Activated T-helper 17 cell treated with anti-CD3 and anti-CD28 coated beads, Interleukin-2, amount 50 U/mL, for 72 hours (primary cell): ENCODE measurements around the gene SEMA6A. TPM values are rescaled to one million over a fixed set of nuclear protein-coding genes. Genes with fewer than 3 reads are reported as not detected.
A peak's percentile ranks its signal among the peaks of the same experiment; 100 is the strongest.

Experiments
- ATAC-seq: fragments of 150-1000 bp; cut with Tn5 transposase; replicated peaks from 2 replicates; pipeline ENCODE4 v1.10.0; 2021; ENCODE audit warnings: mild to moderate bottlenecking, moderate library complexity
- H3K27ac Mint-ChIP-seq: one replicate; pipeline ENCODE4 v1.8.0; 2022; ENCODE audit warnings: mixed read lengths
- H3K27me3 Mint-ChIP-seq: one replicate; pipeline ENCODE4 v1.8.0; 2022; ENCODE audit warnings: mixed read lengths
- H3K36me3 Mint-ChIP-seq: one replicate; pipeline ENCODE4 v1.8.0; 2022; ENCODE audit warnings: low read depth, mild to moderate bottlenecking, mixed read lengths
- H3K4me1 Mint-ChIP-seq: one replicate; pipeline ENCODE4 v1.8.0; 2022; ENCODE audit warnings: mixed read lengths
- H3K4me3 Mint-ChIP-seq: one replicate; pipeline ENCODE4 v1.8.0; 2022; ENCODE audit warnings: mild to moderate bottlenecking, mixed read lengths
- H3K9me3 Mint-ChIP-seq: one replicate; pipeline ENCODE4 v1.8.0; 2022; ENCODE audit warnings: mixed read lengths
- total RNA-seq, 2 donors: library from RNA; stranded (reverse); gene quantifications; one replicate each; pipeline ENCODE4 v1.2.3, GENCODE V29; 2022

SEMA6A gene
- total RNA-seq, result under 1 TPM in 1 of 2 donors, not detected in 1; 0.50 TPM

- Mint-ChIP-seq H3K27ac (no peak within 1 kb of the TSS), H3K36me3 (peaks cover 5% of the 10 kb centered on the region), H3K4me1 (peaks cover 7% of the 10 kb centered on the region), H3K4me3 (peak within 1 kb of the TSS; percentile 68), H3K27me3 (peaks cover 56% of the 10 kb centered on the region), H3K9me3 (no peaks in the 10 kb centered on the region)
- ATAC-seq, result peak; percentile 55
These were observed at the start of gene SEMA6A for GRCh38 chr5:116574367-116575325. TSS of gene SEMA6A (minus strand) at chr5:116574823. CDS start at chr5:116504944, 69,879 bp downstream.

DNA sequence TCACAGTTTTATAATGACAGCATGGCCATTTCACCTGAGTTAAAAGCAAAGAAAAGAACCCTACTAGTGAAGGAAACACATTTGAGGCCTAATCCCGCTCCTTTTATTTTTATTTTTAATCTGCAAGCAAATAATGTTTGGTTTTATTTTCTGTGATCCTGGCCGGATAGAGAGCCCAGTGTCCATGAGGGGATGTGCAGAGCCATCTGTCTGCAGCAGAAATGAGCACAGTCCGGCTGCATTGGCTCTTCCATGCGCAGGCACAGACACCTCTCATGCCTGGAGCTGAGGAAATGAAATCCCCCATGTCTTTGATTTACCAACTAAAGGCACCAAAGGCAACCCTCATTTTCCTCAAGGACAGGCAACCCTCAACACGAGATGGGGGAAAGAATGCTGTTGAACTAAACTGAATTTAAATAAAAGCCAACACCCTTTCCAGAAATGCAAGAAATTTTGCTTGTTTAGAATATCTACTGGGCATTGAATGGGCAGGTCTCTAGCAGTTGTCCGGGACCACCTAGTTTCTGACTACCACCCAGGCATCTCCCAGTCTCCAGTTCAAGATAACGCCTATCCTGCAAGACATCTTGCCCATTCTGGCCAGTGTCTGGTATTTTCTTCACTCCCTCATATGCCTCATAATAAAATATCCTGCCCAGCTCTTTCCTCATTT is 47.9 kb upstream of the SEMA6A start:
- no peak overlapping the region for H3K4me3 Mint-ChIP-seq
- no peak overlapping the region for H3K27ac Mint-ChIP-seq
- H3K4me1 Mint-ChIP-seq, result no peaks in the 10 kb centered on the region
- no peak for ATAC-seq
- no peaks in the 10 kb centered on the region for H3K9me3 Mint-ChIP-seq
- H3K36me3 Mint-ChIP-seq, result no peaks in the 10 kb centered on the region
- H3K27me3 Mint-ChIP-seq, result no peaks in the 10 kb centered on the region

DNA sequence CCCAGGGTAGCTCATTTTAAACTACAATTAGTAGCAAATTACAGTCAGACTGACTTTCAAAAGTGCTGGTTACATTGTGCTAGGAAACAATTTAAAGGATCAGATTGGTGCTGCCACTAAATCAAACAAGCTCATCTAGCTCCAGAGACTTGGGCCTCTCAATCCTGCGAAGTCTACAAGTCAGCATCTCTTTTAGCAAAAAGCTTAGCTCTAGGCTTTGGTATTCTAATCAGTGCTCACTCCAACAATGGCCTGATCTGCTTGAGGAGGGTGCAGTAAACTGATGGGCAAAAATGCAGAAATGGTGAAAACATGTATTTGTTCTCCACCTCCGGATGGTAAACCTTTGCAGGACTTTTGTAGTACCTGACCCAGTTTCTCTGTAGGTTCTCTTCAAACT is 47.0 kb upstream of the SEMA6A start:
- H3K9me3 Mint-ChIP-seq, result no peaks in the 10 kb centered on the region
- H3K27ac Mint-ChIP-seq, result no peak overlapping the region
- H3K4me3 Mint-ChIP-seq, result no peak overlapping the region
- no peaks in the 10 kb centered on the region for H3K36me3 Mint-ChIP-seq
- no peak for ATAC-seq
- no peaks in the 10 kb centered on the region for H3K4me1 Mint-ChIP-seq
- H3K27me3 Mint-ChIP-seq, result no peaks in the 10 kb centered on the region

- Mint-ChIP-seq H3K4me1 (no peaks in the 10 kb centered on the region), H3K27ac (no peak overlapping the region)
These were observed 42.3 kb upstream of the SEMA6A start for GRCh38 chr5:116616876-116617275.

DNA sequence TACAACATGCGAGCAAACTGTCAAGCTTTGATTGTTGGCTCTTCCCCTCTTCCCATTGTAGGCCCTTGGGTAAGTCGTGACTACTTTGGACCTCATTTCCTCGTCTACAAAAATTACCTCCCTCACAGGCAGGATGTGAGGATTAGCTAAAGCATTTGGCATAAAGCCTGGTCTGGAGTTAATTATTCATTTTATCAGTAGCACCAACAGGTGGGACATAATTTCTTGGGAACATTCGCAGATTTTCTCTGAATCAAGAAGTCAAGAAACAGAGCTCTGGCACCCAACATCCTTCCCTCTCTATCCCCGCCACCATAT is 39.9 kb upstream of the SEMA6A start:
- no peak for ATAC-seq
- no peaks in the 10 kb centered on the region for H3K4me1 Mint-ChIP-seq
- no peaks in the 10 kb centered on the region for H3K36me3 Mint-ChIP-seq
- peaks cover 3% of the 10 kb centered on the region for H3K27me3 Mint-ChIP-seq
- no peak overlapping the region for H3K4me3 Mint-ChIP-seq
- peaks cover 3% of the 10 kb centered on the region for H3K9me3 Mint-ChIP-seq
- H3K27ac Mint-ChIP-seq, result no peak overlapping the region

More at GRCh38 chr5:116616876-116617275, 42.3 kb upstream of the SEMA6A start:
- H3K27me3 Mint-ChIP-seq, result peaks cover 3% of the 10 kb centered on the region
- ATAC-seq, result no peak
- H3K36me3 Mint-ChIP-seq, result no peaks in the 10 kb centered on the region
- H3K9me3 Mint-ChIP-seq, result peaks cover 3% of the 10 kb centered on the region
- no peak overlapping the region for H3K4me3 Mint-ChIP-seq

DNA sequence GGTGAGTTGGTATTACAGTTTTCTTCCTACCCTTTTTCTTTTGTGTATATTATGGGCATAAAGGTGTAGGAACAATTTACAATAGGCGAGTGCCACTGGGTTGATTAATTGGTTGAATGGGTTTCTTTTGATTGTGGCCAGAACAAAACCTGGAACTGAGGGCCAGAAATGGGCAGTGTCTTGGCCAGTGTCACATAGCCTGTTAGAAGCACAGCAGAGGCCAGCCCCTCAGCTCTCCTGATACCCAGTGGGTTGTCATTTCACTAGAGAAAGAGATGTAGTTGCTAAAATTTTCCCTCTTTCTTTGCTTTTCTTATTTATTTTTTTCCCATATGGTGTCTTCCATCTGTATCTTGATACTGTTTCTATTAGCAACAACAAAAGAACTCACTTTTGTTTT is 38.8 kb upstream of the SEMA6A start:
- H3K4me1 Mint-ChIP-seq, result no peaks in the 10 kb centered on the region
- H3K9me3 Mint-ChIP-seq, result peaks cover 3% of the 10 kb centered on the region
- no peaks in the 10 kb centered on the region for H3K36me3 Mint-ChIP-seq
- no peak overlapping the region for H3K4me3 Mint-ChIP-seq
- no peak for ATAC-seq
- H3K27me3 Mint-ChIP-seq, result peaks cover 3% of the 10 kb centered on the region
- no peak overlapping the region for H3K27ac Mint-ChIP-seq

- Mint-ChIP-seq H3K27ac (no peak overlapping the region), H3K4me1 (no peaks in the 10 kb centered on the region), H3K27me3 (peaks cover 3% of the 10 kb centered on the region), H3K4me3 (no peak overlapping the region), H3K36me3 (no peaks in the 10 kb centered on the region), H3K9me3 (peaks cover 3% of the 10 kb centered on the region)
- no peak for ATAC-seq
These were observed 37.8 kb upstream of the SEMA6A start for GRCh38 chr5:116612431-116612830.

- peaks cover 14% of the 10 kb centered on the region for H3K27me3 Mint-ChIP-seq
- no peaks in the 10 kb centered on the region for H3K9me3 Mint-ChIP-seq
These were observed 30.9 kb upstream of the SEMA6A start for GRCh38 chr5:116605310-116606070.

DNA sequence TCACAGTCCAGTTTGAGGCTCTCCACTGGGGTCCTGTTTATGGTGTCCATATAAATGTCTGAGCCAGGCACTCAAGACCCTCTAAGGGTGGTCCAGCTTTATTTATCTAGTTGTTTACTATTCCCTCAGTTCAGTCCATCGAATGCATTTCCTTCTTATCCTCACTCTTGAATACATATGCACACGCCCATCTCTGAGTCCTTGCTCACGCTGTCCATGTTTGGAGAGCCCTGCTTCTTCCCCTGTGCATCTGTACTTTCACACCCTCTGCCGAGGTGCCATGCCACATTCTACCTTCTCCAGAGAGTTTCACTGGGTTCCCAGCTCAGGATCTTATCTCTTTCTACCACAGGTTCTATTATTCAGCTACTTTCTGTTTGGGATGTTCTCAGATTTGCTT is 30.2 kb upstream of the SEMA6A start:
- ATAC-seq, result no peak
- H3K36me3 Mint-ChIP-seq, result no peaks in the 10 kb centered on the region
- peaks cover 17% of the 10 kb centered on the region for H3K27me3 Mint-ChIP-seq
- no peak overlapping the region for H3K27ac Mint-ChIP-seq
- no peaks in the 10 kb centered on the region for H3K9me3 Mint-ChIP-seq
- H3K4me1 Mint-ChIP-seq, result no peaks in the 10 kb centered on the region
- H3K4me3 Mint-ChIP-seq, result no peak overlapping the region

More at GRCh38 chr5:116605310-116606070, 30.9 kb upstream of the SEMA6A start:
- no peak overlapping the region for H3K27ac Mint-ChIP-seq
- no peak for ATAC-seq
- no peak overlapping the region for H3K4me3 Mint-ChIP-seq
- H3K4me1 Mint-ChIP-seq, result no peaks in the 10 kb centered on the region
- no peaks in the 10 kb centered on the region for H3K36me3 Mint-ChIP-seq

- no peaks in the 10 kb centered on the region for H3K36me3 Mint-ChIP-seq
- H3K4me3 Mint-ChIP-seq, result no peak overlapping the region
- H3K27ac Mint-ChIP-seq, result no peak overlapping the region
- no peak for ATAC-seq
- H3K9me3 Mint-ChIP-seq, result no peaks in the 10 kb centered on the region
- peaks cover 17% of the 10 kb centered on the region for H3K27me3 Mint-ChIP-seq
- no peaks in the 10 kb centered on the region for H3K4me1 Mint-ChIP-seq
These were observed 26.3 kb upstream of the SEMA6A start for GRCh38 chr5:116600876-116601275.

DNA sequence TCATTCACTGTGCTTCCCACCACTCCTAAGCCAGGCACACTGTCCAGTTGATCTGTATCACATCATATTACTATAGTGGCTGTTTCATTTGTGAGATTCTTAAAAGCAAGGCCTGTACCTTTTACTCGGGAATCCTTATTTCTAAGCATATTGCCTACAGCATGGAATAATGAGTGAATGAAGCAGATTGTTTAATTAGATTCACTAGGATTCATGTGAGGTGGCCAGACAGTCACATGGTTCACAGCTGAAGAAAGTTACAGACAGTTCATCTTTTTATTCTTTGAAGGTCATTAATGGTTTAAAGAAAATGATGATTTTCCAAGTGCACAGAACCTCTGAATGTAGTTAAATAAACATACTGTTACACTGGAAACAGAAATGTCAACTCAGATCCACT is 24.3 kb upstream of the SEMA6A start:
- peaks cover 17% of the 10 kb centered on the region for H3K27me3 Mint-ChIP-seq
- no peak for ATAC-seq
- H3K27ac Mint-ChIP-seq, result no peak overlapping the region
- no peaks in the 10 kb centered on the region for H3K36me3 Mint-ChIP-seq
- no peak overlapping the region for H3K4me3 Mint-ChIP-seq
- H3K4me1 Mint-ChIP-seq, result no peaks in the 10 kb centered on the region
- no peaks in the 10 kb centered on the region for H3K9me3 Mint-ChIP-seq

GRCh38 chr5:116595498-116595897 is 20.9 kb upstream of the SEMA6A start:
- no peaks in the 10 kb centered on the region for H3K4me1 Mint-ChIP-seq

GRCh38 chr5:116593340-116593739 is 18.7 kb upstream of the SEMA6A start:
- H3K27ac Mint-ChIP-seq, result no peak overlapping the region
- H3K27me3 Mint-ChIP-seq, result no peaks in the 10 kb centered on the region
- H3K4me1 Mint-ChIP-seq, result no peaks in the 10 kb centered on the region
- ATAC-seq, result no peak
- H3K36me3 Mint-ChIP-seq, result no peaks in the 10 kb centered on the region
- no peaks in the 10 kb centered on the region for H3K9me3 Mint-ChIP-seq
- no peak overlapping the region for H3K4me3 Mint-ChIP-seq

More at GRCh38 chr5:116595498-116595897, 20.9 kb upstream of the SEMA6A start:
- no peaks in the 10 kb centered on the region for H3K36me3 Mint-ChIP-seq
- no peak overlapping the region for H3K4me3 Mint-ChIP-seq
- H3K27ac Mint-ChIP-seq, result no peak overlapping the region
- no peak for ATAC-seq
- no peaks in the 10 kb centered on the region for H3K9me3 Mint-ChIP-seq
- peaks cover 3% of the 10 kb centered on the region for H3K27me3 Mint-ChIP-seq

DNA sequence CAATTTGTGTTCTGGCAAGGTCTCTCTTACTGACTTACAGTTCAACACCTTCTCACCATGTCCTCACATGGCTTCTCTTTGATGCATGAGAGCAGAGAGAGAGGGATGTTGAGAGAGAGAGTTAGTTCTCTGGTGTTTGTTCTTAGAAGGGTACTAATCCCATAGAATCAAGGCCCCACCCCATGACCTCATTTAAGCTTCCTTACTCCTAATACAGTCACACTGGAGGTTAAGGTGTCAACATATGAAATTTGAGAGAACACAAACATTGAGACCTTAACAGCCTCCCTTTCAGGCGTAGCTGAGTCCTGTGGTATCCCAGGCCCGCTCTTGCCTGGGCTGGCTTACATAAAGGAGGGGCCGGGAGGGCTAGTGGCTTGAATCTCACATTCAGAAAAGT is 10.6 kb upstream of the SEMA6A start:
- Mint-ChIP-seq H3K4me3 (no peak overlapping the region), H3K4me1 (no peaks in the 10 kb centered on the region), H3K36me3 (no peaks in the 10 kb centered on the region), H3K27me3 (peaks cover 33% of the 10 kb centered on the region), H3K27ac (no peak overlapping the region), H3K9me3 (no peaks in the 10 kb centered on the region)
- ATAC-seq, result no peak
